Measurements from ENCODE around the gene PDSS2. TPM values are rescaled to one million over a fixed set of nuclear protein-coding genes. Genes with fewer than 3 reads are reported as not detected.
A peak's percentile ranks its signal among the peaks of the same experiment; 100 is the strongest.

PDSS2 gene
- total RNA-seq, 1 donor from 2014 or later: 14.9 TPM

DNA sequence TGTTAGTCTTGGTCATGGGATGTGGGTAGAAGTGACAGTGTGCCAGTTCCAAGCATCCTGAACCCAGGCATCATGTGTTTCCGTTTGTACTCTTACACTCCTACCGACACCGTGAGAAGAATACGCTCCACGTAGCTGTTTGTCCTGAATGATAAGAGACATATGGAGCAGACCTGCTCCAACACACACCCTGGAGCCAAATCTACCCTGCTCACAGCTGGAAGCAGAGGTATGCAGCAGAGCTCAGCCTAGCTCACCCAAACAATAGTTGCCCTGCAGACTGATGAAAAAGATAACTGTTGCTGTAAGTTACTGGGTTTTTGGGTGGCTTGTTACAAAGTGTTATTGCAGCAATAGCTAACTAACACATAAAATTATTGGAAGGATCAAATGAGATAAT is 14.3 kb upstream of the PDSS2 start:
- TF ChIP-seq, protein P1, sequence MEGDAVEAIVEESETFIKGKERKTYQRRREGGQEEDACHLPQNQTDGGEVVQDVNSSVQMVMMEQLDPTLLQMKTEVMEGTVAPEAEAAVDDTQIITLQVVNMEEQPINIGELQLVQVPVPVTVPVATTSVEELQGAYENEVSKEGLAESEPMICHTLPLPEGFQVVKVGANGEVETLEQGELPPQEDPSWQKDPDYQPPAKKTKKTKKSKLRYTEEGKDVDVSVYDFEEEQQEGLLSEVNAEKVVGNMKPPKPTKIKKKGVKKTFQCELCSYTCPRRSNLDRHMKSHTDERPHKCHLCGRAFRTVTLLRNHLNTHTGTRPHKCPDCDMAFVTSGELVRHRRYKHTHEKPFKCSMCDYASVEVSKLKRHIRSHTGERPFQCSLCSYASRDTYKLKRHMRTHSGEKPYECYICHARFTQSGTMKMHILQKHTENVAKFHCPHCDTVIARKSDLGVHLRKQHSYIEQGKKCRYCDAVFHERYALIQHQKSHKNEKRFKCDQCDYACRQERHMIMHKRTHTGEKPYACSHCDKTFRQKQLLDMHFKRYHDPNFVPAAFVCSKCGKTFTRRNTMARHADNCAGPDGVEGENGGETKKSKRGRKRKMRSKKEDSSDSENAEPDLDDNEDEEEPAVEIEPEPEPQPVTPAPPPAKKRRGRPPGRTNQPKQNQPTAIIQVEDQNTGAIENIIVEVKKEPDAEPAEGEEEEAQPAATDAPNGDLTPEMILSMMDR (conservative IDR thresholded peaks at IDR 0.05): no peak
- H3K4me1 Mint-ChIP-seq: no peaks in the 10 kb centered on the region
- no peak for DNase-seq (ENCODE audit: low read depth, low spot score)
- no peaks in the 10 kb centered on the region for H3K36me3 Mint-ChIP-seq (ENCODE audit: low read depth)
- H3K4me3 Mint-ChIP-seq: no peak overlapping the region
- H3K27me3 Mint-ChIP-seq (ENCODE audit: low read depth): no peaks in the 10 kb centered on the region
- no peak overlapping the region for H3K27ac Mint-ChIP-seq (ENCODE audit: unreplicated experiment)
- no peaks in the 10 kb centered on the region for H3K9me3 Mint-ChIP-seq

DNA sequence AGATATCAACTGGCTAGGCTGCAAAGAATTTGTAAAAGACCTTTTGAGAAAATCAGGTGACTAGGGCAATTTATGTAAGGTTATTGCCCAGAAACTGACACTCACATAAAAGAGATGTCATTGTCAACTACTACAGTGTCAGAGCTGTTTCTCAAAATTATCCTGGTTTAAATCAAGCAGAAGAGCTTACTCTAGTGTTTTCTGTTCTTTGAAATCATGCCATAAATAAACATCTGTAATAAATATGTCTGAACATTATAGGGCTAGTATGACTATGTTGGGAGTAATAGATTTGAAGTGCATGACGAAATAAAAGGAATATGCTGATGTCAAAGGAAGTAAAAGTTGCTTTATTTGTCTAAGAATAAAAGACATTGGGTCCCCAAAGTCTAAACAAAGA is 11.0 kb upstream of the PDSS2 start:
- Mint-ChIP-seq H3K4me1 (peaks cover 5% of the 10 kb centered on the region), H3K4me3 (no peak overlapping the region), H3K9me3 (no peaks in the 10 kb centered on the region), H3K36me3 (ENCODE audit: low read depth) (no peaks in the 10 kb centered on the region), H3K27me3 (ENCODE audit: low read depth) (no peaks in the 10 kb centered on the region), H3K27ac (ENCODE audit: unreplicated experiment) (no peak overlapping the region)
- TF ChIP-seq, protein P1 (conservative IDR thresholded peaks at IDR 0.05): no peak
- DNase-seq (ENCODE audit: low read depth, low spot score): no peak

DNA sequence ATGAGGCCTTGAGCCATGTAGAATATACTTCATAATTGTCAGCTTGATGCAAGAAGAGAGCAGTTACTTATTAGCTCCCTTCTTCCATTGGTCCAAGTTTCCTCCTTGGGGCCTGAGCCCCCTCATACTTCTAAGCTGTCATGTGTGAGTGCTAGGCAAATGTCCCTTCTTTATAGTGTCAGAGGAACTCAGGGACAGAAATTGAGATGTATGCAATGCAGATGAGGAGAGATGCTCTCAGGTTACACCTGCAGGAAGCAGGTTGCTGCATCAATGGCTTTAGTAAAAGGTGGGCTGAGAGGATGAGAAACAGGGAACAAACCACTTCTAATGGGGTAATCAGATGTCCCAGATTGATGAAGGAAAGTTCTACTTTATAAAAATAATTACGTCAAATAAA is 6.7 kb upstream of the PDSS2 start:
- no peaks in the 10 kb centered on the region for H3K27me3 Mint-ChIP-seq (ENCODE audit: low read depth)
- H3K4me1 Mint-ChIP-seq: peaks cover 5% of the 10 kb centered on the region
- DNase-seq (ENCODE audit: low read depth, low spot score): no peak
- no peaks in the 10 kb centered on the region for H3K36me3 Mint-ChIP-seq (ENCODE audit: low read depth)
- TF ChIP-seq, protein P1 (conservative IDR thresholded peaks at IDR 0.05): no peak
- H3K9me3 Mint-ChIP-seq: no peaks in the 10 kb centered on the region
- no peak overlapping the region for H3K4me3 Mint-ChIP-seq
- no peak overlapping the region for H3K27ac Mint-ChIP-seq (ENCODE audit: unreplicated experiment)

DNA sequence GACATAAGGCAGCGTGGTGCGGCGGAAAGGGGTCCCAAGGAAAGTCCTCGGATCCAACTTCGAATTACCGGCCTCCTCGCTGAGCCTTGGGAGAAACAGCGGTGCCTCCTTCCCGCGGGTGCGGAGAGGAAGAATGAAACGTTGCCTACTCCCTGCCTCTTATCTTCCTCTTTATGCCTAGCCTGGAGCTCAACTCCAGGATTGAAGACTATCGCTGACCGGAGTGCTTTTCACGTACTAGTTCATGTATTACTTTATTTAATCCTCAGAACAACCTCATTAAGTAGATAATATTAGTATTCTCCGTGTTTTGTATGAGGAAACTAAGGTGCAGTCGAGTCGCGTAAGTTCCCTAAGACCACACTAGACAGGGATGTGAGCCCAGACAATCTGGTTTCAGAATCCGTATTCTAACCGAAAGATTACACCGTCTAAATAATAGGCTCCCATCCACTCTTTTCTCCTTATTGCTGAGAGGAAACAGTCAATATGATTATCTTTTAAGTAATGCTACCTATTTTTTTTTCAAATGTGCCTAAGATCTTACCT is 793 bp upstream of the PDSS2 start:
- peaks cover 19% of the 10 kb centered on the region for H3K4me1 Mint-ChIP-seq
- H3K9me3 Mint-ChIP-seq: no peaks in the 10 kb centered on the region
- H3K27me3 Mint-ChIP-seq (ENCODE audit: low read depth): no peaks in the 10 kb centered on the region
- H3K36me3 Mint-ChIP-seq (ENCODE audit: low read depth): no peaks in the 10 kb centered on the region
- no peak for DNase-seq (ENCODE audit: low read depth, low spot score)
- H3K4me3 Mint-ChIP-seq: peak overlapping the region; percentile 100
- peak overlapping the region; percentile 97 for H3K27ac Mint-ChIP-seq (ENCODE audit: unreplicated experiment)
- TF ChIP-seq, protein P1 (conservative IDR thresholded peaks at IDR 0.05): no peak

DNA sequence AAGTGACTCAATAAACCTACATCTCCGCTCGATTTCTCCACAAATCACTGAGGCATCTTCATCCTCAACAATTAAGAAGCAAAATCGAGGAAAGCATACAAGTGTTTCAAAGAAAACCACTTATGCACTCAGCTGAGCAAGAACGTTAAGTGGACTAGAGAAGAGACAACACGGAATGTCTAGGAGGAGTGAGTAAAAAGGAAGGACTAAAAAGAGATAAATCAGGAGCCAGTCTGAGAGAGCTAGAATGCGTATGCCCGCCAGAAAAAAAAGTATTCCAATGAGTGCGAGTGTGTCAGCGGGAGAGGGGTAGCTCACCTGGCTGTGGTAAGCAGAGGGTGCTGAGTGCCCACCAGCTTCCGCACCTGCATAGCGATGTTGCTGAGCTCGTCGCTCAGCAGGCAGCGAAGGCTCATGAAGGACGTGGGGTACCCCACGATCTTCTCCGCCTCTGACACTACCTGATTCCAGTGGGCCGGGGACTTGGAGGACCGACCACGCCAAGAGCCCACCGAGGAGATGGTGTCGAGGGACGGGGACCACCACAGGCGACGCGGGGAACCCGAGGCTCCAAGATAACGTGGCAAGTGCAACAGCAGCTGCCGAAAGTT is 587 bp downstream of the PDSS2 start:
- H3K27ac Mint-ChIP-seq (ENCODE audit: unreplicated experiment): peak overlapping the region; percentile 97
- peak overlapping the region; percentile 100 for H3K4me3 Mint-ChIP-seq
- no peaks in the 10 kb centered on the region for H3K9me3 Mint-ChIP-seq
- DNase-seq (ENCODE audit: low read depth, low spot score): no peak
- H3K4me1 Mint-ChIP-seq: peaks cover 19% of the 10 kb centered on the region
- H3K36me3 Mint-ChIP-seq (ENCODE audit: low read depth): no peaks in the 10 kb centered on the region
- TF ChIP-seq, protein P1 (conservative IDR thresholded peaks at IDR 0.05): no peak
- H3K27me3 Mint-ChIP-seq (ENCODE audit: low read depth): no peaks in the 10 kb centered on the region

Measured in neural crest cell (in vitro differentiated cells).